ENCODE data around the gene DENND6B. TPM values are rescaled to one million over a fixed set of nuclear protein-coding genes. Genes with fewer than 3 reads are reported as not detected.

Gene DENND6B
- total RNA-seq, 1 experiment from 2014 or later = 11.0 TPM

- Histone ChIP-seq H4K20me1 (ENCODE audit: insufficient read depth) (no peaks in the 10 kb centered on the region), H3K36me3 (ENCODE audit: control insufficient read depth in 1 of 2, insufficient read depth in 2 of 2, low read length in 2 of 2) (no peaks in the 10 kb centered on the region), H2AFZ (ENCODE audit: low read depth, low read length, poor library complexity, severe bottlenecking) (no peak overlapping the region), H3K9me2 (ENCODE audit: insufficient read depth) (no peaks in the 10 kb centered on the region), H3K9me3 (ENCODE audit: control insufficient read depth in 1 of 2, insufficient read depth in 1 of 2, low read depth in 1 of 2, low read length in 2 of 2) (no peaks in the 10 kb centered on the region), H3K79me2 (ENCODE audit: insufficient read depth, low read length) (no peaks in the 10 kb centered on the region), H3K4me3 (replicated peaks in 1 of 2; ENCODE audit: low read depth in 1 of 2, low read length in 2 of 2) (no peak overlapping the region), H3K4me2 (ENCODE audit: low read length) (no peak overlapping the region), H3K9ac (ENCODE audit: low read length) (no peak overlapping the region), H3K4me1 (ENCODE audit: control insufficient read depth in 1 of 2, insufficient read depth in 2 of 2, low read length in 2 of 2) (peaks cover 0 to 18% of the 10 kb centered on the region in 2 experiments; a peak in 2 of 4 replicates), H3K27me3 (ENCODE audit: insufficient read depth, low read length) (no peaks in the 10 kb centered on the region), H3K27ac (ENCODE audit: low read depth, low read length) (no peak overlapping the region)
- intact Hi-C loops (cut with micrococcal nuclease) = no loop called here
- no TSS peak for BruUV-seq (replicated peaks)
- DNase-seq (ENCODE audit: low read depth, low spot score) = no peak
- RAD21 ChIA-PET (ENCODE audit: low non-redundant PET in 1 of 2, low total read pairs in 2 of 2, uncharacterized antibody in 2 of 2, unreplicated experiment in 2 of 2) = interaction anchor here in 1 of 2 experiments (0.7 kb wide), 1 partner anchor 9 kb away, joined by 3 read pairs; no protein-coding TSS in a partner anchor
- no peak for TF ChIP-seq TCF7L2 (IDR thresholded peaks at IDR 0.05; ENCODE audit: borderline replicate concordance, extremely low read depth, insufficient read depth, insufficient read length)
- TF ChIP-seq, protein P1, sequence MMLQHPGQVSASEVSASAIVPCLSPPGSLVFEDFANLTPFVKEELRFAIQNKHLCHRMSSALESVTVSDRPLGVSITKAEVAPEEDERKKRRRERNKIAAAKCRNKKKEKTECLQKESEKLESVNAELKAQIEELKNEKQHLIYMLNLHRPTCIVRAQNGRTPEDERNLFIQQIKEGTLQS (IDR thresholded peaks at IDR 0.05) = no peak
- no peak for TF ChIP-seq CEBPB (IDR thresholded peaks at IDR 0.05; ENCODE audit: low read depth)
- no peak for TF ChIP-seq FOSL1 (IDR thresholded peaks at IDR 0.05; ENCODE audit: low read depth)
- no peak for TF ChIP-seq CBX3 (IDR thresholded peaks at IDR 0.05; ENCODE audit: low read depth)
- TF ChIP-seq YY1 (IDR thresholded peaks at IDR 0.05; ENCODE audit: extremely low read depth, insufficient replicate concordance, low read depth, low read length) = no peak
- TF ChIP-seq REST (IDR thresholded peaks at IDR 0.05; ENCODE audit: low read depth) = no peak
- TF ChIP-seq EZH2phosphoT487 (IDR thresholded peaks at IDR 0.05; ENCODE audit: borderline replicate concordance) = no peak
- no peak for TF ChIP-seq ZNF274 (IDR thresholded peaks at IDR 0.05; ENCODE audit: low read depth, low read length)
- no peak for TF ChIP-seq JUND (IDR thresholded peaks at IDR 0.05)
- no peak for TF ChIP-seq SIN3A (IDR thresholded peaks at IDR 0.05; ENCODE audit: low read depth)
- TF ChIP-seq POLR2A (IDR thresholded peaks at IDR 0.05; ENCODE audit: borderline replicate concordance, extremely low read depth, insufficient read depth, insufficient read length) = no peak
- POLR2A ChIA-PET = interaction anchor here (1.3 kb wide), 1 partner anchor 10 kb away, joined by 3 read pairs; no protein-coding TSS in a partner anchor
- ATAC-seq = no peak
- CTCF ChIA-PET = no interaction called here
Measured at GRCh38 chr22:50316114-50317065, 10.4 kb downstream of the DENND6B start.
